ENCODE data around the gene PROB1. TPM values are rescaled to one million over a fixed set of nuclear protein-coding genes. Genes with fewer than 3 reads are reported as not detected.
"Not testable (repeated sequence)": the region's sequence is repeated elsewhere in the genome, so short reads cannot be mapped to it uniquely, and the experiment has no call there.

PROB1 gene
- total and polyA plus RNA-seq, 11 donors: 18.9 to 63.4 (median 35.8) TPM

GRCh38 chr5:139363937-139364336 lies 31.0 kb downstream of the PROB1 start:
- Histone ChIP-seq H3K4me3 (no peak overlapping the region), H3K4me1 (peaks cover 0 to 9% (median 0%) of the 10 kb centered on the region in 12 donors), H3K9me3 (no peaks in the 10 kb centered on the region), H3K27me3 (no peaks in the 10 kb centered on the region), H3K27ac (no peak overlapping the region), H3K36me3 (peaks cover 0 to 58% (median 56%) of the 10 kb centered on the region in 9 donors)
- TF ChIP-seq POLR2A (IDR thresholded peaks at IDR 0.05) (no peak), CTCF (IDR thresholded peaks at IDR 0.05) (no peak)
- no peak for DNase-seq
- intact Hi-C loops (cut with DNase I): no loop called here
- WGBS, 4 donors: 71 to 85% (median 84%) methylated on average over 2 of the region's 2 CpGs
- no peak for ATAC-seq

- H3K27me3 ChIP-seq: no peaks in the 10 kb centered on the region
- WGBS, 4 donors: 81 to 84% (median 83%) methylated on average over 6 of the region's 6 CpGs
- TF ChIP-seq POLR2A (IDR thresholded peaks at IDR 0.05) (no peak), CTCF (IDR thresholded peaks at IDR 0.05) (no peak)
- H3K36me3 ChIP-seq: peaks cover 0 to 48% (median 38%) of the 10 kb centered on the region in 9 donors
- H3K4me1 ChIP-seq: peaks cover 0 to 12% (median 0%) of the 10 kb centered on the region in 12 donors
- intact Hi-C loops (cut with DNase I): no loop called here
- no peak for ATAC-seq
- no peak for DNase-seq
- no peaks in the 10 kb centered on the region for H3K9me3 ChIP-seq
- H3K4me3 ChIP-seq: no peak overlapping the region
- no peak overlapping the region for H3K27ac ChIP-seq
Measured at GRCh38 chr5:139361835-139362429, 33.0 kb downstream of the PROB1 start.

GRCh38 chr5:139360384-139360783 lies 34.5 kb downstream of the PROB1 start:
- Histone ChIP-seq H3K4me3 (no peak overlapping the region), H3K27me3 (no peaks in the 10 kb centered on the region), H3K4me1 (peaks cover 0 to 20% (median 0%) of the 10 kb centered on the region in 12 donors), H3K27ac (no peak overlapping the region), H3K36me3 (peaks cover 0 to 33% (median 22%) of the 10 kb centered on the region in 9 donors), H3K9me3 (no peaks in the 10 kb centered on the region)
- DNase-seq (no peak), ATAC-seq (no peak)
- intact Hi-C loops (cut with DNase I): no loop called here
- TF ChIP-seq CTCF (IDR thresholded peaks at IDR 0.05) (no peak), POLR2A (IDR thresholded peaks at IDR 0.05) (no peak)
- WGBS, 4 donors: 91 to 97% (median 94%) methylated on average over 4 of the region's 4 CpGs

DNA sequence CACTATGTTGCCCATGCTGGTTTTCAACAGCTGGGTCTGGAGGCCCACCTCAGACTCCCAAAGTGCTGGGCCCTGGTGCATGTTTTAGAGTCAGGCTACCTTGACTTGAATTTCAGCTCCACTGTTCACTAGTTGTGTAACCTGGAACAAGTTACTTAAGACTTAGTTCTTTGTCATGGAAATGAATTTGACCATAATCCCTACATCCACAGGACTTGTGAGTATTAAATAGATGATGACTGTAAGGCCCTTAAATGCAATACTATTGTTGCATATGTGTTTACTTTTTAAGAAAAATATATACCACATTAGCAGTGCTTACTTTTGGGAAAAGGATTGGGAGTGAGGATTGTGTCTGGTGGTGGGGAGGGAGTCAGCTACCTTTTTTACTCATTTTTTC lies 36.8 kb downstream of the PROB1 start:
- Histone ChIP-seq H3K36me3 (peaks cover 0 to 21% (median 6%) of the 10 kb centered on the region in 9 donors), H3K4me1 (peaks cover 0 to 25% (median 2%) of the 10 kb centered on the region in 12 donors), H3K27ac (no peak overlapping the region), H3K4me3 (no peak overlapping the region), H3K27me3 (no peaks in the 10 kb centered on the region), H3K9me3 (peaks cover 0 to 7% (median 0%) of the 10 kb centered on the region in 12 donors)
- intact Hi-C loops (cut with DNase I): no loop called here
- ATAC-seq (no peak), DNase-seq (no peak)
- no peak for TF ChIP-seq CTCF (IDR thresholded peaks at IDR 0.05)
- TF ChIP-seq POLR2A (IDR thresholded peaks at IDR 0.05): no peak

DNA sequence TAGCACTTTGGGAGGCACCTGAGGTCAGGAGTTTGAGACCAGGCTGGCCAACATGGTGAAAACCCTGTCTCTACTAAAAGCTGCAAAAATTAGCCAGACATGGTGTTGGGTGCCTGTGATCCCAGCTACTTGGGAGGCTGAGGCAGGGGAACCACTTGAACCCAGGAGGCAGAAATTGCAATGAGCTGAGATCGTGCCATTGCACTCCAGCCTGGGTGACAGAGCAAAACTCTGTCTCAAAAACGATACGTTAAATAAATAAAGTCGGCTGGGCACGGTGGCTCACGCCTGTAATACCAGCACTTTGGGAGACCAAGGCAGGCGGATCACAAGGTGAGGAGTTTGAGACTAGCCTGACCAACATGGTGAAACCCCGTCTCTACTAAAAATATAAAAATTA lies 39.0 kb downstream of the PROB1 start:
- 95% methylated on average over 8 of the region's 8 CpGs for WGBS, 4 donors
- H3K4me1 ChIP-seq: peaks cover 0 to 43% (median 8%) of the 10 kb centered on the region in 12 donors
- intact Hi-C loops (cut with DNase I): not testable (repeated sequence)

More for the DNA sequence above, 39.0 kb downstream of the PROB1 start:
- H3K27ac ChIP-seq, H3K27me3 ChIP-seq, DNase-seq, ATAC-seq, H3K9me3 ChIP-seq, H3K4me3 ChIP-seq: not testable (repeated sequence)
- peaks cover 0 to 21% (median 6%) of the 10 kb centered on the region in 9 donors for H3K36me3 ChIP-seq
